ENCODE measurements around the gene AGAP2. TPM values are rescaled to one million over a fixed set of nuclear protein-coding genes. Genes with fewer than 3 reads are reported as not detected.

AGAP2 gene
- total RNA-seq, 1 donor from 2014 or later: under 0.01 TPM

DNA sequence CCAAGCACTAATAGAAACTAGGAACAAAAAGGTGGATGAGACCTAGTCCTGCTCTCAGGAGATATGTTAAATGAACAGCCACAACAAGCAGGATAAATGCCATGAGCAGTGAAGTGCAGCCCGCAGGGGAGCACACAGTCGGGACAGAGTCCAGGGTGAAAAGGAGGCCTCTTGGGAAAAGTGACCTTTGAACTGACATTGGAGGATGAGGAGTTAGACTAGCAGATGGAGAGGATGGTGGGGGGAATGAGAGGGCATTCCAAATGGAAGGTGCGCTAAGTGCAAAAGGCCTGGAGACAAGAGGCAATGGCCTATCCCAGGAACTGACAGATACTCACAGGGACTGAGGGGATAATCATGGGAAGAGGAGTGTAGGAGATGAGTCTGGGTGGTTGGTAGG lies 40.1 kb downstream of the AGAP2 start:
- DNase-seq (ENCODE audit: low read depth): no peak
- no peak overlapping the region for H3K4me3 ChIP-seq (ENCODE audit: low read depth, low read length)

GRCh38 chr12:57697076-57697475 lies 41.5 kb downstream of the AGAP2 start:
- TF ChIP-seq, protein P1, sequence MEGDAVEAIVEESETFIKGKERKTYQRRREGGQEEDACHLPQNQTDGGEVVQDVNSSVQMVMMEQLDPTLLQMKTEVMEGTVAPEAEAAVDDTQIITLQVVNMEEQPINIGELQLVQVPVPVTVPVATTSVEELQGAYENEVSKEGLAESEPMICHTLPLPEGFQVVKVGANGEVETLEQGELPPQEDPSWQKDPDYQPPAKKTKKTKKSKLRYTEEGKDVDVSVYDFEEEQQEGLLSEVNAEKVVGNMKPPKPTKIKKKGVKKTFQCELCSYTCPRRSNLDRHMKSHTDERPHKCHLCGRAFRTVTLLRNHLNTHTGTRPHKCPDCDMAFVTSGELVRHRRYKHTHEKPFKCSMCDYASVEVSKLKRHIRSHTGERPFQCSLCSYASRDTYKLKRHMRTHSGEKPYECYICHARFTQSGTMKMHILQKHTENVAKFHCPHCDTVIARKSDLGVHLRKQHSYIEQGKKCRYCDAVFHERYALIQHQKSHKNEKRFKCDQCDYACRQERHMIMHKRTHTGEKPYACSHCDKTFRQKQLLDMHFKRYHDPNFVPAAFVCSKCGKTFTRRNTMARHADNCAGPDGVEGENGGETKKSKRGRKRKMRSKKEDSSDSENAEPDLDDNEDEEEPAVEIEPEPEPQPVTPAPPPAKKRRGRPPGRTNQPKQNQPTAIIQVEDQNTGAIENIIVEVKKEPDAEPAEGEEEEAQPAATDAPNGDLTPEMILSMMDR (conservative IDR thresholded peaks at IDR 0.05; ENCODE audit: low read depth, low read length): no peak
- DNase-seq (ENCODE audit: low read depth): no peak
- H3K4me3 ChIP-seq (ENCODE audit: low read depth, low read length): no peak overlapping the region

More for the DNA sequence above, 40.1 kb downstream of the AGAP2 start:
- TF ChIP-seq, protein P1 (conservative IDR thresholded peaks at IDR 0.05; ENCODE audit: low read depth, low read length): no peak

- no peak for DNase-seq (ENCODE audit: low read depth)
- TF ChIP-seq, protein P1 (conservative IDR thresholded peaks at IDR 0.05; ENCODE audit: low read depth, low read length): no peak
- H3K4me3 ChIP-seq (ENCODE audit: low read depth, low read length): no peak overlapping the region
These were observed 42.6 kb downstream of the AGAP2 start for GRCh38 chr12:57695770-57696432.

GRCh38 chr12:57694459-57695019 lies 44.0 kb downstream of the AGAP2 start:
- DNase-seq (ENCODE audit: low read depth): no peak
- TF ChIP-seq, protein P1 (conservative IDR thresholded peaks at IDR 0.05; ENCODE audit: low read depth, low read length): no peak
- peak overlapping the region; percentile 100 for H3K4me3 ChIP-seq (ENCODE audit: low read depth, low read length)

DNA sequence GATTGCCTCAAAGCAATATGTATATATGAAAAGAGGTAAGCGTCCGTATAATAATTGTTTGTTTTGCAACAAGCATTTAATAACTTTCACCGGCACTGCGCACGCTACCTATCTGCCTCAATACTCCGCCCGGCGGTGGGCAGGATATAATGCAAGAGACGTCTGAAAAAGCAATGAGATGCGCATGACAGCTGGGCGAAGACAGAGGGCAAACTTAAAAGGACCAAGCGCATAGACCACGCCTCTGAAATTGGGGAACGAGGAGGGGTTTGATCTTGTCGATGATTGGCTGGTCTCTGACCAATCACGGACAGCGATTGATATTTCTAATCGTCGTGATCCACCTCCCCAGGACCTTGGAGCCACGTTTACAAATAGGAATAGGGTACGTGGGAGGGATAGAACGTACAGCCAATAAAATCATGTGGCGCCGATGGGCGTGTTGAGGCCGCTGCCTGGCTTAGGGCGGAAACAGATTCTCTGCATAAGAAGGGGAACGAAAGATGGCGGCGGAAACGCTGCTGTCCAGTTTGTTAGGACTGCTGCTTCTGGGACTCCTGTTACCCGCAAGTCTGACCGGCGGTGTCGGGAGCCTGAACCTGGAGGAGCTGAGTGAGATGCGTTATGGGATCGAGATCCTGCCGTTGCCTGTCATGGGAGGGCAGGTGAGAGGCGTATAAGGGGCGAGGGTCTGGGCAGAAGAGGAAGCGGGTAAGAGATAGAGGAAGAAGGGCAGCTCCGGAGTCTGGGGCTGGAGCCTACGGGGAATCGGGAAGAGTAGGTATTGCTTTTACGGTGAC lies 44.7 kb downstream of the AGAP2 start, which contains the start of gene OS9:
Gene OS9, plus strand, starts transcription at position 474 of the 800 bp plus-strand sequence. Its CDS starts 30 bp downstream, at position 504.
- peak; percentile 99 for DNase-seq (ENCODE audit: low read depth)
- peak within 1 kb of the TSS; percentile 100 for H3K4me3 ChIP-seq (ENCODE audit: low read depth, low read length)
- TF ChIP-seq, protein P1 (conservative IDR thresholded peaks at IDR 0.05; ENCODE audit: low read depth, low read length): peak; percentile 68

DNA sequence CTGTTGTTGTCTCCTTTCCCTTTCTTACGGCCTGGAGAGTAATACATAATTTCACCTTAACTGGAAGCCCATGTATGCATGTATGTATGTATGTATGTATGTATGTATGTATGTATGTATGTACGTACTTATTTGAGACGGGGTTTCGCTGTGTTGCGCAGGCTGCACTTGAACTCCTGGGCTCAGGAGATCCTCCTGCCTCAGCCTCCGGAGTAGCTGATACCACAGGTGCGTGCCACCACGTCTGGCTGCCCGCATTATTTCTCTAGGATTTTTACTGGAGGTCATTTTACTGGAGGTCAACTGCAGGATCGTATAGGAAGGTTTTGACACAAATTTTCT lies 45.3 kb downstream of the AGAP2 start:
- TF ChIP-seq, protein P1 (conservative IDR thresholded peaks at IDR 0.05; ENCODE audit: low read depth, low read length): no peak
- no peak for DNase-seq (ENCODE audit: low read depth)
- H3K4me3 ChIP-seq (ENCODE audit: low read depth, low read length): peak overlapping the region; percentile 28

Measured in epithelial cell of proximal tubule (primary cell).